B cell (primary cell): ENCODE measurements around the gene HOXB3.

Experiments
- EZH2 ChIP-seq: IDR thresholded peaks from 2 replicates; pipeline ENCODE4 v1.6.1; 2012; ENCODE audit warnings: borderline replicate concordance, low read depth, mild to moderate bottlenecking, moderate library complexity, low read length; ENCODE audit not compliant: insufficient read depth, poor library complexity, severe bottlenecking
- TF ChIP-seq, protein P1 (sequence below): fragments of 200-600 bp; IDR thresholded peaks from one replicate; pipeline ENCODE4 v1.8.0; 2022; ENCODE audit warnings: antibody characterized with exemption, mild to moderate bottlenecking

DNA sequence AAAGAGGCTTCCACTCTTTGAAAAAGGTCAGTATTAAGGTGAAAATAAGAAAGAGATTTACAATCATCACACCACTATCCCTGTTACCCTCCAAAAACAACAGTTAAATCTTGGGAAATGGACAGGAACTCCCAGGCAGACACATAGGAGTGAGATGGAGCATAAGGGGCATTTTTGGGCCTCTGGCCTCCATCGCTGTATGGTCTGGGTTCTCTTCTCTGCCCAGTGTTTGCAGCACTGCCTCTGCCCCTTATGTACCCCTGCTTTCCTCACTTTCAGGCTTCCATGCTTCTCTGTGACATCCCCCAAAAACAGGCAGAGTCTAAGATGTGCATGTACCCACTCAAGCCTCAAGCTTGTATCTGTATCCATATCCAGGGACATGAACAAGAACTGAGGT, 44.5 kb downstream of the HOXB3 start:
- TF ChIP-seq EZH2: no peak
- TF ChIP-seq, protein P1, sequence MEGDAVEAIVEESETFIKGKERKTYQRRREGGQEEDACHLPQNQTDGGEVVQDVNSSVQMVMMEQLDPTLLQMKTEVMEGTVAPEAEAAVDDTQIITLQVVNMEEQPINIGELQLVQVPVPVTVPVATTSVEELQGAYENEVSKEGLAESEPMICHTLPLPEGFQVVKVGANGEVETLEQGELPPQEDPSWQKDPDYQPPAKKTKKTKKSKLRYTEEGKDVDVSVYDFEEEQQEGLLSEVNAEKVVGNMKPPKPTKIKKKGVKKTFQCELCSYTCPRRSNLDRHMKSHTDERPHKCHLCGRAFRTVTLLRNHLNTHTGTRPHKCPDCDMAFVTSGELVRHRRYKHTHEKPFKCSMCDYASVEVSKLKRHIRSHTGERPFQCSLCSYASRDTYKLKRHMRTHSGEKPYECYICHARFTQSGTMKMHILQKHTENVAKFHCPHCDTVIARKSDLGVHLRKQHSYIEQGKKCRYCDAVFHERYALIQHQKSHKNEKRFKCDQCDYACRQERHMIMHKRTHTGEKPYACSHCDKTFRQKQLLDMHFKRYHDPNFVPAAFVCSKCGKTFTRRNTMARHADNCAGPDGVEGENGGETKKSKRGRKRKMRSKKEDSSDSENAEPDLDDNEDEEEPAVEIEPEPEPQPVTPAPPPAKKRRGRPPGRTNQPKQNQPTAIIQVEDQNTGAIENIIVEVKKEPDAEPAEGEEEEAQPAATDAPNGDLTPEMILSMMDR: no peak
